CD14-positive monocyte (primary cell): ENCODE measurements around the gene SIRPD. TPM values are rescaled to one million over a fixed set of nuclear protein-coding genes. Genes with fewer than 3 reads are reported as not detected.
"Not testable (repeated sequence)": the region's sequence is repeated elsewhere in the genome, so short reads cannot be mapped to it uniquely, and the experiment has no call there.

Experiments
- DNase-seq, 3 donors: peaks; one replicate each; pipeline ENCODE4 v3.0.0-alpha.2; 2011 to 2022
- H2AFZ ChIP-seq: 2 replicates; pipeline ENCODE4 v1.6.0; 2012; ENCODE audit warnings: mild to moderate bottlenecking, low read depth, low read length, inconsistent platforms; ENCODE audit not compliant: insufficient read depth, poor library complexity, severe bottlenecking
- H3K27ac ChIP-seq, 2 donors: 1 replicate in 1 of 2; 2 replicates in 1 of 2; pipeline ENCODE4 v1.5.1; 2012 to 2013; ENCODE audit warnings: low read length in 2 of 2, control low read depth in 1 of 2, inconsistent platforms in 1 of 2, low read depth in 1 of 2, mild to moderate bottlenecking in 1 of 2
- H3K27me3 ChIP-seq, 2 donors: one replicate each; pipeline versions ENCODE4 v1.6.0 to v1.6.1; 2011 to 2013; ENCODE audit warnings: low read length in 2 of 2; ENCODE audit not compliant: control insufficient read depth in 2 of 2, insufficient read depth in 2 of 2
- H3K36me3 ChIP-seq, 2 donors: replicated peaks in 1 of 2; 1 replicate in 1 of 2; 2 replicates in 1 of 2; pipeline versions ENCODE4 v1.5.1 to v1.6.1; 2012 to 2013; ENCODE audit warnings: low read length in 2 of 2, control low read depth in 1 of 2, inconsistent platforms in 1 of 2, mild to moderate bottlenecking in 1 of 2; ENCODE audit not compliant: insufficient read depth in 2 of 2, control insufficient read depth in 1 of 2
- H3K4me1 ChIP-seq, 2 donors: 1 replicate in 1 of 2; 2 replicates in 1 of 2; pipeline versions ENCODE4 v1.5.1 to v1.6.1; 2012 to 2013; ENCODE audit warnings: low read length in 2 of 2, control low read depth in 1 of 2, inconsistent platforms in 1 of 2, mild to moderate bottlenecking in 1 of 2, moderate library complexity in 1 of 2; ENCODE audit not compliant: insufficient read depth in 2 of 2, control insufficient read depth in 1 of 2
- H3K4me2 ChIP-seq: replicated peaks from 2 replicates; pipeline ENCODE3; 2012; ENCODE audit warnings: low read length, moderate library complexity, mild to moderate bottlenecking; ENCODE audit not compliant: poor library complexity, severe bottlenecking; ENCODE audit errors: extremely low read depth
- H3K4me3 ChIP-seq, 3 experiments: fragments of 200-600 bp in 1 of 3; sonication (generic) in 1 of 3; replicated peaks in 1 of 3; 1 replicate in 2 of 3; 2 replicates in 1 of 3; pipeline ENCODE4 v1.5.1; 2011 to 2013; ENCODE audit warnings: low read length in 3 of 3, mild to moderate bottlenecking in 3 of 3, control low read depth in 2 of 3, low read depth in 2 of 3, inconsistent platforms in 1 of 3, moderate library complexity in 1 of 3
- H3K79me2 ChIP-seq: 2 replicates; pipeline ENCODE4 v1.6.0; 2012; ENCODE audit warnings: mild to moderate bottlenecking, control low read depth, inconsistent platforms, low read length, moderate library complexity; ENCODE audit not compliant: insufficient read depth
- H3K9ac ChIP-seq: 2 replicates; pipeline ENCODE4 v1.6.0; 2017; ENCODE audit warnings: low read length, mild to moderate bottlenecking; ENCODE audit not compliant: insufficient read depth, poor library complexity, severe bottlenecking
- H3K9me3 ChIP-seq, 2 donors: replicated peaks in 1 of 2; 1 replicate in 1 of 2; 2 replicates in 1 of 2; pipeline versions ENCODE4 v1.5.1 to v1.6.1; 2012 to 2013; ENCODE audit warnings: low read length in 2 of 2, control low read depth in 1 of 2; ENCODE audit not compliant: control insufficient read depth in 1 of 2, insufficient read depth in 1 of 2
- H4K20me1 ChIP-seq: 2 replicates; pipeline ENCODE4 v1.6.0; 2012; ENCODE audit warnings: mild to moderate bottlenecking, low read length, control low read depth, moderate library complexity; ENCODE audit not compliant: insufficient read depth
- H3K27ac Mint-ChIP-seq, 7 donors: one replicate each; pipeline ENCODE4 v1.8.0; 2020; ENCODE audit warnings: mild to moderate bottlenecking in 7 of 7, mixed read lengths in 7 of 7, moderate library complexity in 6 of 7, inconsistent platforms in 2 of 7
- H3K27me3 Mint-ChIP-seq, 3 donors: one replicate each; pipeline ENCODE4 v1.8.0; 2021 to 2022; ENCODE audit warnings: low read depth in 3 of 3, mild to moderate bottlenecking in 3 of 3, mixed read lengths in 3 of 3, moderate library complexity in 3 of 3, inconsistent platforms in 1 of 3
- H3K36me3 Mint-ChIP-seq, 2 donors: one replicate each; pipeline ENCODE4 v1.8.0; 2020; ENCODE audit warnings: mixed read lengths in 2 of 2, inconsistent platforms in 1 of 2, mild to moderate bottlenecking in 1 of 2
- H3K4me1 Mint-ChIP-seq: one replicate; pipeline ENCODE4 v1.8.0; 2020; ENCODE audit warnings: mild to moderate bottlenecking, mixed read lengths
- H3K4me3 Mint-ChIP-seq, 2 donors: one replicate each; pipeline ENCODE4 v1.8.0; 2020; ENCODE audit warnings: mild to moderate bottlenecking in 2 of 2, mixed read lengths in 2 of 2, moderate library complexity in 1 of 2
- H3K9me3 Mint-ChIP-seq, 7 donors: one replicate each; pipeline ENCODE4 v1.8.0; 2020 to 2022; ENCODE audit warnings: mixed read lengths in 7 of 7, mild to moderate bottlenecking in 6 of 7, moderate library complexity in 6 of 7, inconsistent platforms in 2 of 7
- WGBS: methylation state at CpG from one replicate; pipeline ENCODE4 v1.1.5; 2013; ENCODE audit warnings: missing lambda C conversion rate; ENCODE audit not compliant: insufficient coverage; 5-methylcytosine and 5-hydroxymethylcytosine counted together
- intact Hi-C, 2 donors: fragments of 100-400 bp; cut with micrococcal nuclease; formaldehyde crosslinking; loops; one replicate each; pipeline versions ENCODE4 v1.15.0 to v1.15.1; 2023
- polyA plus RNA-seq, 3 donors: library from polyadenylated mRNA; depleted of rRNA in 1 of 3; unstranded in 2 of 3; stranded (reverse) in 1 of 3; fragments of 300-500 nt in 2 of 3; fragments of >200 nt in 1 of 3; fragmentation: Illumina TruSeq in 2 of 3; gene quantifications; 1 replicate in 2 of 3; 2 replicates in 1 of 3; pipeline ENCODE4 v1.2.3, GENCODE V29; 2012 to 2021
- TF ChIP-seq, protein P1 (sequence below): fragments of 200-600 bp; IDR thresholded peaks from one replicate; pipeline ENCODE4 v1.8.0; 2022; ENCODE audit warnings: antibody characterized with exemption, mild to moderate bottlenecking

The SIRPD gene
- polyA plus RNA-seq, 3 donors: 3.9 to 13.0 (median 12.0) TPM

DNA sequence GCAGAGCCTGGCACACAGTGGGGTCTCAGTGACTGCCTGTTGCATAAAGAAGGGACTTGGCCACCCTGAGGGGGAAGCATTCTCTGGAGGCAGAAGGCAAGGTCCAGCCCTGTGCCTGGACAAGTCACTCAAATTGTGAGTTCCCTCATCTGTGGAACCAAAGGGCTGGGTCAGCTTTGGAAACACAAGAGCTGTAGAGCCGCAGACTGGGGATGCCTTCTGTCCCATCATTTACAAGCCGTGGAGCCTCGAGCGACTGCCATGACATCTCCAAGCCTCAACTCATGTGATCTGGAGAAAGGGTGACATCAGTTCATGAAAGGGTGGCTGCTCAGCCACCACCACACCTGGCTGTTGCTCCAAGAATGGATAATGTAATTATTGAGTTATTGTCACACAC, 20.4 kb upstream of the SIRPD start:
- Histone ChIP-seq H4K20me1 (peaks cover 36% of the 10 kb centered on the region), H3K4me2 (no peak overlapping the region), H3K79me2 (peaks cover 42% of the 10 kb centered on the region), H3K4me1 (peaks cover 17 to 29% of the 10 kb centered on the region in 2 donors), H3K4me3 (no peak overlapping the region), H3K36me3 (peaks cover 27 to 29% of the 10 kb centered on the region in 2 donors), H3K27ac (peak overlapping the region; percentile 51 to 63), H3K9ac (no peak overlapping the region), H2AFZ (no peak overlapping the region), H3K27me3 (no peaks in the 10 kb centered on the region), H3K9me3 (no peaks in the 10 kb centered on the region)
- Mint-ChIP-seq H3K4me3 (no peak overlapping the region), H3K4me1 (peaks cover 39% of the 10 kb centered on the region), H3K27me3 (no peaks in the 10 kb centered on the region), H3K36me3 (peaks cover 39 to 56% of the 10 kb centered on the region in 2 donors), H3K27ac (peak overlapping the region; percentile 70 to 89 (median 83)), H3K9me3 (no peaks in the 10 kb centered on the region)
- DNase-seq: no peak
- TF ChIP-seq, protein P1, sequence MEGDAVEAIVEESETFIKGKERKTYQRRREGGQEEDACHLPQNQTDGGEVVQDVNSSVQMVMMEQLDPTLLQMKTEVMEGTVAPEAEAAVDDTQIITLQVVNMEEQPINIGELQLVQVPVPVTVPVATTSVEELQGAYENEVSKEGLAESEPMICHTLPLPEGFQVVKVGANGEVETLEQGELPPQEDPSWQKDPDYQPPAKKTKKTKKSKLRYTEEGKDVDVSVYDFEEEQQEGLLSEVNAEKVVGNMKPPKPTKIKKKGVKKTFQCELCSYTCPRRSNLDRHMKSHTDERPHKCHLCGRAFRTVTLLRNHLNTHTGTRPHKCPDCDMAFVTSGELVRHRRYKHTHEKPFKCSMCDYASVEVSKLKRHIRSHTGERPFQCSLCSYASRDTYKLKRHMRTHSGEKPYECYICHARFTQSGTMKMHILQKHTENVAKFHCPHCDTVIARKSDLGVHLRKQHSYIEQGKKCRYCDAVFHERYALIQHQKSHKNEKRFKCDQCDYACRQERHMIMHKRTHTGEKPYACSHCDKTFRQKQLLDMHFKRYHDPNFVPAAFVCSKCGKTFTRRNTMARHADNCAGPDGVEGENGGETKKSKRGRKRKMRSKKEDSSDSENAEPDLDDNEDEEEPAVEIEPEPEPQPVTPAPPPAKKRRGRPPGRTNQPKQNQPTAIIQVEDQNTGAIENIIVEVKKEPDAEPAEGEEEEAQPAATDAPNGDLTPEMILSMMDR: no peak
- intact Hi-C loops: loop anchor here in 1 of 2 donors (2.0 kb wide), 1 partner anchor 37 kb away; no protein-coding TSS in a partner anchor
- WGBS: 100% methylated on average over 1 of the region's 4 CpGs

DNA sequence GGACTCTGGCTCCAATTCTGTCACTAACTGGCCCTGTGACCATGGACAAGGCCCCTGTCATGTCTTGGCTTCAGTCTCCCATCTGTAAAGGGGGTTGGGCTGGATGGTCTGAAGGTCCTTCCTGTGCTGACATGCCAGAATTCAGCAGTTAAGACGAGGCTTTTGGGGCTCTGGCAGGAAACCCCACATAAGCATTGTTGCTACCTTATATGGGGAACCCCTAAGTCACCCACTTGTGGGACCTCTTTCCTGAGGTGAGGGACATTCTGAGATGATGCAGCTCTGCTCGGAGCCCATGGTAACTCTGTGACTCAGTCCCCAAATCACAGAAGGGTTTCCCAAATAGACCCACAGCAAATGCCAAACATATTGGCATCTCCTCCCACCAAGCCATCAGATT, 19.8 kb upstream of the SIRPD start:
- H3K4me3 Mint-ChIP-seq, intact Hi-C loops, H3K27me3 ChIP-seq, H3K4me2 ChIP-seq, H3K9ac ChIP-seq, H3K9me3 Mint-ChIP-seq, H3K4me3 ChIP-seq, H3K9me3 ChIP-seq, H2AFZ ChIP-seq, H3K27me3 Mint-ChIP-seq: not testable (repeated sequence)
- Histone ChIP-seq H3K79me2 (peaks cover 42% of the 10 kb centered on the region), H3K36me3 (peaks cover 27 to 29% of the 10 kb centered on the region in 2 donors), H3K4me1 (peaks cover 17 to 27% of the 10 kb centered on the region in 2 donors), H3K27ac (peak overlapping the region; percentile 51 to 63), H4K20me1 (peaks cover 36% of the 10 kb centered on the region)
- H3K36me3 Mint-ChIP-seq: peaks cover 39 to 53% of the 10 kb centered on the region in 2 donors
- H3K4me1 Mint-ChIP-seq: peaks cover 39% of the 10 kb centered on the region
- peak overlapping the region; percentile 6 to 91 (median 85) for H3K27ac Mint-ChIP-seq
- WGBS: 0% methylated on average over 1 of the region's 2 CpGs
- peak in 2 of 3 donors; percentile 0 to 49 for DNase-seq
